ENCODE measurements around the gene DTNBP1. TPM values are rescaled to one million over a fixed set of nuclear protein-coding genes. Genes with fewer than 3 reads are reported as not detected.

The DTNBP1 gene
- total and polyA plus RNA-seq, 5 donors from 2014 or later, result 22.4 to 43.1 (median 33.7) TPM

GRCh38 chr6:15475872-15476271, 187.0 kb downstream of the DTNBP1 start:
- ATAC-seq (ENCODE audit: low read depth in 2 of 2) (no peak), DNase-seq (no peak)
- no peaks in the 10 kb centered on the region for H3K9me3 ChIP-seq (ENCODE audit: control insufficient read depth in 2 of 2, low read length in 2 of 2)
- no peaks in the 10 kb centered on the region for H3K4me1 ChIP-seq (ENCODE audit: control insufficient read depth, insufficient read depth, low read length, poor library complexity, severe bottlenecking)
- Mint-ChIP-seq H3K4me1 (peaks cover 6 to 38% (median 26%) of the 10 kb centered on the region in 4 donors), H3K4me3 (no peak overlapping the region), H3K27ac (peak overlapping the region in 1 of 3 donors; percentile 47), H3K9me3 (peaks cover 0 to 1% (median 0%) of the 10 kb centered on the region in 7 donors), H3K27me3 (no peaks in the 10 kb centered on the region), H3K36me3 (peaks cover 31% of the 10 kb centered on the region)
- no peaks in the 10 kb centered on the region for H3K27me3 ChIP-seq (ENCODE audit: control insufficient read depth, insufficient read depth, low read length)
- H3K27ac ChIP-seq (ENCODE audit: insufficient read depth, low read length, poor library complexity, severe bottlenecking), result no peak overlapping the region
- H3K36me3 ChIP-seq (ENCODE audit: control insufficient read depth, insufficient read depth, low read length), result peaks cover 11% of the 10 kb centered on the region
- no peak overlapping the region for H3K4me3 ChIP-seq (ENCODE audit: low read depth, low read length)

- Histone ChIP-seq H3K9me3 (ENCODE audit: control insufficient read depth in 2 of 2, low read length in 2 of 2) (no peaks in the 10 kb centered on the region), H3K4me1 (ENCODE audit: control insufficient read depth, insufficient read depth, low read length, poor library complexity, severe bottlenecking) (no peaks in the 10 kb centered on the region), H3K27me3 (ENCODE audit: control insufficient read depth, insufficient read depth, low read length) (no peaks in the 10 kb centered on the region), H3K27ac (ENCODE audit: insufficient read depth, low read length, poor library complexity, severe bottlenecking) (no peak overlapping the region), H3K36me3 (ENCODE audit: control insufficient read depth, insufficient read depth, low read length) (peaks cover 11% of the 10 kb centered on the region), H3K4me3 (ENCODE audit: low read depth, low read length) (no peak overlapping the region)
- DNase-seq (no peak), ATAC-seq (ENCODE audit: low read depth in 2 of 2) (no peak)
- H3K27me3 Mint-ChIP-seq, result no peaks in the 10 kb centered on the region
- no peak overlapping the region for H3K4me3 Mint-ChIP-seq
- H3K9me3 Mint-ChIP-seq, result peaks cover 0 to under 1% (median 0%) of the 10 kb centered on the region in 7 donors
- H3K4me1 Mint-ChIP-seq, result peaks cover 6 to 34% (median 23%) of the 10 kb centered on the region in 4 donors
- peak overlapping the region in 2 of 3 donors; percentile 18 to 47 for H3K27ac Mint-ChIP-seq
- peaks cover 31% of the 10 kb centered on the region for H3K36me3 Mint-ChIP-seq
These were observed 187.6 kb downstream of the DTNBP1 start for GRCh38 chr6:15475261-15475660.

- peaks cover 6 to 28% (median 18%) of the 10 kb centered on the region in 4 donors for H3K4me1 Mint-ChIP-seq
- no peaks in the 10 kb centered on the region for H3K27me3 Mint-ChIP-seq
- no peaks in the 10 kb centered on the region for H3K9me3 ChIP-seq (ENCODE audit: control insufficient read depth in 2 of 2, low read length in 2 of 2)
- DNase-seq, result no peak
- peaks cover 18% of the 10 kb centered on the region for H3K36me3 ChIP-seq (ENCODE audit: control insufficient read depth, insufficient read depth, low read length)
- no peaks in the 10 kb centered on the region for H3K27me3 ChIP-seq (ENCODE audit: control insufficient read depth, insufficient read depth, low read length)
- H3K27ac Mint-ChIP-seq, result no peak overlapping the region
- no peak overlapping the region for H3K4me3 ChIP-seq (ENCODE audit: low read depth, low read length)
- no peak overlapping the region for H3K27ac ChIP-seq (ENCODE audit: insufficient read depth, low read length, poor library complexity, severe bottlenecking)
- peaks cover 31% of the 10 kb centered on the region for H3K36me3 Mint-ChIP-seq
- H3K9me3 Mint-ChIP-seq, result no peaks in the 10 kb centered on the region
- no peaks in the 10 kb centered on the region for H3K4me1 ChIP-seq (ENCODE audit: control insufficient read depth, insufficient read depth, low read length, poor library complexity, severe bottlenecking)
- no peak for ATAC-seq (ENCODE audit: low read depth in 2 of 2)
- H3K4me3 Mint-ChIP-seq, result no peak overlapping the region
These were observed 188.6 kb downstream of the DTNBP1 start for GRCh38 chr6:15474196-15474595.

- H3K4me1 ChIP-seq (ENCODE audit: control insufficient read depth, insufficient read depth, low read length, poor library complexity, severe bottlenecking), result no peaks in the 10 kb centered on the region
- ATAC-seq (ENCODE audit: low read depth in 2 of 2), result no peak
- H3K9me3 Mint-ChIP-seq, result no peaks in the 10 kb centered on the region
- peaks cover 21% of the 10 kb centered on the region for H3K36me3 ChIP-seq (ENCODE audit: control insufficient read depth, insufficient read depth, low read length)
- no peak overlapping the region for H3K27ac ChIP-seq (ENCODE audit: insufficient read depth, low read length, poor library complexity, severe bottlenecking)
- no peaks in the 10 kb centered on the region for H3K27me3 ChIP-seq (ENCODE audit: control insufficient read depth, insufficient read depth, low read length)
- no peak for DNase-seq
- H3K4me3 Mint-ChIP-seq, result no peak overlapping the region
- H3K27ac Mint-ChIP-seq, result no peak overlapping the region
- H3K4me3 ChIP-seq (ENCODE audit: low read depth, low read length), result no peak overlapping the region
- peaks cover 6 to 28% (median 16%) of the 10 kb centered on the region in 4 donors for H3K4me1 Mint-ChIP-seq
- H3K9me3 ChIP-seq (ENCODE audit: control insufficient read depth in 2 of 2, low read length in 2 of 2), result no peaks in the 10 kb centered on the region
- peaks cover 30% of the 10 kb centered on the region for H3K36me3 Mint-ChIP-seq
- no peaks in the 10 kb centered on the region for H3K27me3 Mint-ChIP-seq
These were observed 189.1 kb downstream of the DTNBP1 start for GRCh38 chr6:15473741-15474161.

GRCh38 chr6:15473174-15473573, 189.7 kb downstream of the DTNBP1 start:
- Histone ChIP-seq H3K4me1 (ENCODE audit: control insufficient read depth, insufficient read depth, low read length, poor library complexity, severe bottlenecking) (no peaks in the 10 kb centered on the region), H3K27me3 (ENCODE audit: control insufficient read depth, insufficient read depth, low read length) (no peaks in the 10 kb centered on the region), H3K27ac (ENCODE audit: insufficient read depth, low read length, poor library complexity, severe bottlenecking) (no peak overlapping the region), H3K36me3 (ENCODE audit: control insufficient read depth, insufficient read depth, low read length) (peaks cover 25% of the 10 kb centered on the region), H3K9me3 (ENCODE audit: control insufficient read depth in 2 of 2, low read length in 2 of 2) (no peaks in the 10 kb centered on the region), H3K4me3 (ENCODE audit: low read depth, low read length) (no peak overlapping the region)
- DNase-seq (no peak), ATAC-seq (ENCODE audit: low read depth in 2 of 2) (no peak)
- Mint-ChIP-seq H3K4me1 (peaks cover 6 to 28% (median 18%) of the 10 kb centered on the region in 4 donors), H3K9me3 (no peaks in the 10 kb centered on the region), H3K27me3 (no peaks in the 10 kb centered on the region), H3K27ac (peak overlapping the region in 1 of 3 donors; percentile 37), H3K36me3 (peaks cover 36% of the 10 kb centered on the region), H3K4me3 (no peak overlapping the region)

Data from CD4-positive, CD25-positive, alpha-beta regulatory T cell (primary cell).